ENCODE data around the gene CLDN6.

CLDN6 gene

GRCh38 chr16:3027489-3027795, 9.5 kb upstream of the CLDN6 start:
- Histone ChIP-seq H2AFZ (ENCODE audit: low read length) (no peak overlapping the region), H3K9me2 (ENCODE audit: low read depth, low read length) (no peaks in the 10 kb centered on the region), H3F3A (ENCODE audit: insufficient read depth, low read length) (no peaks in the 10 kb centered on the region), H3K4me1 (ENCODE audit: insufficient read depth, low read length, severe bottlenecking) (peaks cover 17% of the 10 kb centered on the region), H3K79me2 (ENCODE audit: insufficient read depth, low read length) (no peaks in the 10 kb centered on the region), H3K9me3 (ENCODE audit: low read length) (no peaks in the 10 kb centered on the region), H3K4me2 (ENCODE audit: low read length) (no peak overlapping the region), H3K27me3 (ENCODE audit: insufficient read depth, low read length) (peaks cover 9% of the 10 kb centered on the region), H3K36me3 (ENCODE audit: insufficient read depth, low read length) (peaks cover 11% of the 10 kb centered on the region), H3K9ac (ENCODE audit: low read length) (no peak overlapping the region), H3K27ac (ENCODE audit: low read depth, low read length, poor library complexity, severe bottlenecking) (no peak overlapping the region), H3K4me3 (ENCODE audit: low read depth, low read length, poor library complexity, severe bottlenecking) (no peak overlapping the region), H4K20me1 (ENCODE audit: insufficient read depth, low read length) (no peaks in the 10 kb centered on the region)
- TF ChIP-seq EZH2 (IDR thresholded peaks at IDR 0.05; ENCODE audit: borderline replicate concordance, low read length) (no peak), CTCF (IDR thresholded peaks at IDR 0.05; ENCODE audit: low read length) (no peak)

GRCh38 chr16:3026609-3027488, 8.9 kb upstream of the CLDN6 start:
- no peak overlapping the region for H3K27ac ChIP-seq (ENCODE audit: low read depth, low read length, poor library complexity, severe bottlenecking)
- H3K9me2 ChIP-seq (ENCODE audit: low read depth, low read length), result no peaks in the 10 kb centered on the region
- H3F3A ChIP-seq (ENCODE audit: insufficient read depth, low read length), result no peaks in the 10 kb centered on the region
- TF ChIP-seq EZH2 (IDR thresholded peaks at IDR 0.05; ENCODE audit: borderline replicate concordance, low read length) (no peak), CTCF (IDR thresholded peaks at IDR 0.05; ENCODE audit: low read length) (no peak)
- H3K9me3 ChIP-seq (ENCODE audit: low read length), result no peaks in the 10 kb centered on the region
- H3K79me2 ChIP-seq (ENCODE audit: insufficient read depth, low read length), result no peaks in the 10 kb centered on the region
- H3K9ac ChIP-seq (ENCODE audit: low read length), result no peak overlapping the region
- H2AFZ ChIP-seq (ENCODE audit: low read length), result no peak overlapping the region
- H3K4me1 ChIP-seq (ENCODE audit: insufficient read depth, low read length, severe bottlenecking), result peaks cover 23% of the 10 kb centered on the region
- no peaks in the 10 kb centered on the region for H4K20me1 ChIP-seq (ENCODE audit: insufficient read depth, low read length)
- H3K4me3 ChIP-seq (ENCODE audit: low read depth, low read length, poor library complexity, severe bottlenecking), result no peak overlapping the region
- H3K4me2 ChIP-seq (ENCODE audit: low read length), result no peak overlapping the region
- H3K36me3 ChIP-seq (ENCODE audit: insufficient read depth, low read length), result peaks cover 11% of the 10 kb centered on the region
- peaks cover 3% of the 10 kb centered on the region for H3K27me3 ChIP-seq (ENCODE audit: insufficient read depth, low read length)

- Histone ChIP-seq H3F3A (ENCODE audit: insufficient read depth, low read length) (no peaks in the 10 kb centered on the region), H3K4me3 (ENCODE audit: low read depth, low read length, poor library complexity, severe bottlenecking) (no peak overlapping the region), H3K4me1 (ENCODE audit: insufficient read depth, low read length, severe bottlenecking) (peaks cover 31% of the 10 kb centered on the region), H4K20me1 (ENCODE audit: insufficient read depth, low read length) (no peaks in the 10 kb centered on the region), H2AFZ (ENCODE audit: low read length) (no peak overlapping the region), H3K4me2 (ENCODE audit: low read length) (no peak overlapping the region), H3K9me2 (ENCODE audit: low read depth, low read length) (no peaks in the 10 kb centered on the region), H3K27ac (ENCODE audit: low read depth, low read length, poor library complexity, severe bottlenecking) (no peak overlapping the region), H3K9ac (ENCODE audit: low read length) (no peak overlapping the region), H3K9me3 (ENCODE audit: low read length) (no peaks in the 10 kb centered on the region), H3K27me3 (ENCODE audit: insufficient read depth, low read length) (peaks cover 3% of the 10 kb centered on the region), H3K79me2 (ENCODE audit: insufficient read depth, low read length) (no peaks in the 10 kb centered on the region), H3K36me3 (ENCODE audit: insufficient read depth, low read length) (peaks cover 11% of the 10 kb centered on the region)
- TF ChIP-seq CTCF (IDR thresholded peaks at IDR 0.05; ENCODE audit: low read length) (no peak), EZH2 (IDR thresholded peaks at IDR 0.05; ENCODE audit: borderline replicate concordance, low read length) (no peak)
These were observed 8.0 kb upstream of the CLDN6 start for GRCh38 chr16:3026003-3026378.

Data from OCI-LY1 (cell line).